Skin of body (tissue), 2 donors: ENCODE data around the gene ZNF343. TPM values are rescaled to one million over a fixed set of nuclear protein-coding genes. Genes with fewer than 3 reads are reported as not detected.
"Not testable (repeated sequence)": the region's sequence is repeated elsewhere in the genome, so short reads cannot be mapped to it uniquely, and the experiment has no call there.

Experiments used
- DNase-seq: peaks from one replicate; lab custom pipeline; 2025; lab: John Stamatoyannopoulos, UW
- total RNA-seq: library from RNA; depleted of rRNA; stranded (reverse); fragments of >200 nt; gene quantifications from one replicate; pipeline ENCODE4 v1.2.3, GENCODE V29; 2014

The ZNF343 gene
- 17.4 TPM for total RNA-seq

- DNase-seq, result peak; percentile 85
Measured at GRCh38 chr20:2508631-2509467, at the start of gene ZNF343. TSS of gene ZNF343 (minus strand) at chr20:2508915. CDS start at chr20:2493895, 15,020 bp downstream.

- no peak for DNase-seq
Measured at GRCh38 chr20:2557873-2558580, 49.3 kb upstream of the ZNF343 start.

- DNase-seq, result no peak
Measured at GRCh38 chr20:2545594-2545993, 36.9 kb upstream of the ZNF343 start.

GRCh38 chr20:2544211-2544610 lies 35.5 kb upstream of the ZNF343 start:
- no peak for DNase-seq

GRCh38 chr20:2542361-2542760 lies 33.6 kb upstream of the ZNF343 start:
- no peak for DNase-seq

GRCh38 chr20:2541940-2542339 lies 33.2 kb upstream of the ZNF343 start:
- DNase-seq, result no peak

GRCh38 chr20:2538931-2539720 lies 30.4 kb upstream of the ZNF343 start:
- no peak for DNase-seq

GRCh38 chr20:2538356-2538755 lies 29.6 kb upstream of the ZNF343 start:
- no peak for DNase-seq

GRCh38 chr20:2537101-2537500 lies 28.4 kb upstream of the ZNF343 start:
- no peak for DNase-seq

GRCh38 chr20:2536560-2536986 lies 27.9 kb upstream of the ZNF343 start, which contains the start of gene TMC2:
TSS of gene TMC2 (plus strand) at chr20:2536573. CDS start at chr20:2536622, 49 bp downstream.
- DNase-seq, result no peak

- DNase-seq, result no peak
Measured at GRCh38 chr20:2535711-2536559, 27.2 kb upstream of the ZNF343 start.

- no peak for DNase-seq
Measured at GRCh38 chr20:2533118-2533517, 24.4 kb upstream of the ZNF343 start.

- no peak for DNase-seq
Measured at GRCh38 chr20:2528671-2529271, 20.1 kb upstream of the ZNF343 start.

- DNase-seq, result no peak
Measured at GRCh38 chr20:2527762-2528161, 19.0 kb upstream of the ZNF343 start.

- not testable (repeated sequence) for DNase-seq
Measured at GRCh38 chr20:2526218-2526583, 17.5 kb upstream of the ZNF343 start.

- peak; percentile 58 for DNase-seq
Measured at GRCh38 chr20:2524709-2525506, 16.2 kb upstream of the ZNF343 start.

- peak; percentile 57 for DNase-seq
Measured at GRCh38 chr20:2523919-2524708, 15.4 kb upstream of the ZNF343 start.

- DNase-seq, result not testable (repeated sequence)
Measured at GRCh38 chr20:2522826-2523429, 14.2 kb upstream of the ZNF343 start.
